ENCODE measurements around the gene SERTAD2.

GRCh38 chr2:64631771-64632170 lies 21.9 kb downstream of the SERTAD2 start:
- no peak for TF ChIP-seq CTCF (IDR thresholded peaks at IDR 0.05)
- TF ChIP-seq POLR2A (IDR thresholded peaks at IDR 0.05), result no peak
- no peak for TF ChIP-seq POLR2AphosphoS5 (IDR thresholded peaks at IDR 0.05)
